Measurements from ENCODE around the gene LMO4. TPM values are rescaled to one million over a fixed set of nuclear protein-coding genes. Genes with fewer than 3 reads are reported as not detected.

LMO4 gene
- polyA plus RNA-seq, 1 donor (not counting 4 experiments of a cell fraction or from before 2014, with no cell fraction given), result 33.4 TPM

DNA sequence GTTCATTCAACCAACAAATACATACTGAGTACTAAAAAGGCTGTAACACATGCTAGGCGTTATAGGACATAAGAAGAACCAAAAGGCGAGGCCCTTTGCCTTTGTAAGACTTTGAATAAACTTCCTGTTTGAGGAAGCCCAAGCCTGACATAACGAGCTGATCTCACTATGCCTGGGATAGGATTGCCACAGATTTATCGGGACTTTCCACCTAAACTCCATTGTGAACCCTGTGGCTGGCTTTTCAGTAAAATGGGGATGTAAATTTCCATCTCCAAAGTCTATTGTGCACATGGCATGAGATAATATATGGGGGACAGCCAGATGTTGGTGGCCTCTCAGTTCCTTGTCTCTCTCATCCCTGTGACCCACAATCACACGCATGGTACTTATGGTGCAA, 41.9 kb downstream of the LMO4 start:
- Histone ChIP-seq H3K27ac (ENCODE audit: control insufficient read depth, insufficient read depth, low read length) (no peak overlapping the region), H4K20me1 (ENCODE audit: control insufficient read depth, extremely low read depth, insufficient read depth, low read length) (no peaks in the 10 kb centered on the region), H3K4me1 (ENCODE audit: control insufficient read depth, extremely low read depth, insufficient read depth, low read length) (no peaks in the 10 kb centered on the region), H3K4me3 (ENCODE audit: control insufficient read depth in 2 of 3, extremely low read depth in 1 of 3, insufficient read depth in 2 of 3, low read depth in 1 of 3, low read length in 3 of 3) (no peak overlapping the region), H3K79me2 (ENCODE audit: control insufficient read depth, insufficient read depth, low read length) (no peaks in the 10 kb centered on the region), H3K9ac (ENCODE audit: control insufficient read depth, extremely low read depth, insufficient read depth, low read length) (no peak overlapping the region), H3K4me2 (ENCODE audit: control insufficient read depth, extremely low read depth, insufficient read depth, low read depth, low read length) (no peak overlapping the region), H3K36me3 (ENCODE audit: control insufficient read depth in 2 of 2, extremely low read depth in 1 of 2, insufficient read depth in 2 of 2, low read length in 2 of 2) (no peaks in the 10 kb centered on the region), H3K9me3 (ENCODE audit: control insufficient read depth, low read depth, low read length) (no peaks in the 10 kb centered on the region), H3K27me3 (ENCODE audit: control insufficient read depth, extremely low read depth, insufficient read depth, low read length) (no peaks in the 10 kb centered on the region), H3K9me1 (ENCODE audit: control insufficient read depth, extremely low read depth, insufficient read depth, low read length) (no peaks in the 10 kb centered on the region), H2AFZ (ENCODE audit: control insufficient read depth, low read length) (no peak overlapping the region)
- dilution Hi-C loops (cut with MboI; ENCODE audit: extremely low pct_ligation_motif_present, low sequenced_read_pairs), result no loop called here
- TF ChIP-seq, protein P1, sequence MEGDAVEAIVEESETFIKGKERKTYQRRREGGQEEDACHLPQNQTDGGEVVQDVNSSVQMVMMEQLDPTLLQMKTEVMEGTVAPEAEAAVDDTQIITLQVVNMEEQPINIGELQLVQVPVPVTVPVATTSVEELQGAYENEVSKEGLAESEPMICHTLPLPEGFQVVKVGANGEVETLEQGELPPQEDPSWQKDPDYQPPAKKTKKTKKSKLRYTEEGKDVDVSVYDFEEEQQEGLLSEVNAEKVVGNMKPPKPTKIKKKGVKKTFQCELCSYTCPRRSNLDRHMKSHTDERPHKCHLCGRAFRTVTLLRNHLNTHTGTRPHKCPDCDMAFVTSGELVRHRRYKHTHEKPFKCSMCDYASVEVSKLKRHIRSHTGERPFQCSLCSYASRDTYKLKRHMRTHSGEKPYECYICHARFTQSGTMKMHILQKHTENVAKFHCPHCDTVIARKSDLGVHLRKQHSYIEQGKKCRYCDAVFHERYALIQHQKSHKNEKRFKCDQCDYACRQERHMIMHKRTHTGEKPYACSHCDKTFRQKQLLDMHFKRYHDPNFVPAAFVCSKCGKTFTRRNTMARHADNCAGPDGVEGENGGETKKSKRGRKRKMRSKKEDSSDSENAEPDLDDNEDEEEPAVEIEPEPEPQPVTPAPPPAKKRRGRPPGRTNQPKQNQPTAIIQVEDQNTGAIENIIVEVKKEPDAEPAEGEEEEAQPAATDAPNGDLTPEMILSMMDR (optimal IDR thresholded peaks at IDR 0.05 in 1 of 3, IDR thresholded peaks at IDR 0.05 in 1 of 3, conservative IDR thresholded peaks at IDR 0.05 in 1 of 3; ENCODE audit: extremely low read depth in 1 of 3, insufficient read depth in 2 of 3, low read length in 3 of 3), result no peak
- TF ChIP-seq EZH2 (IDR thresholded peaks at IDR 0.05; ENCODE audit: low read length), result no peak
- no peak for FAIRE-seq
- DNase-seq (ENCODE audit: low read depth, low spot score), result no peak

DNA sequence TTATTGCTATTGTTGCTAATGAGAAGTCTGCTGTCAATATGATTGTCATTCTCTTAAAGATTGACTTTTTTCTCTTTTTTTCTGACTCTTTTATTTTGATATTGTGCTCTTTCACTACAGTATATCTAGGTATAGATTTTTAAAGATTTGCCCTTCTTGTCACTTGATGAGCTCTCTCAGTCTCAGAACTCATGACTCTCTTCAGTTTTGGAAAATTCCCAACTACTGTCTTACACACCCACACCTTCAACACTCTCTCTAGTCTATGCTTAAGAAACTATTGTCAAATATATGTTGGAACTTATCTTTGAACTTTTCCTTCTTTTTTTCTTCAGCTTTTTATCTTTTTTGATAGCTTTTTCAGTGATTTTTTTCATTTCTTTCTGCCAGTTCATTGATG, 50.6 kb downstream of the LMO4 start:
- H3K4me3 ChIP-seq (ENCODE audit: control insufficient read depth in 2 of 3, extremely low read depth in 1 of 3, insufficient read depth in 2 of 3, low read depth in 1 of 3, low read length in 3 of 3), result no peak overlapping the region
- FAIRE-seq, result no peak
- dilution Hi-C loops (cut with MboI; ENCODE audit: extremely low pct_ligation_motif_present, low sequenced_read_pairs), result no loop called here

More for the DNA sequence above, 50.6 kb downstream of the LMO4 start:
- DNase-seq (ENCODE audit: low read depth, low spot score), result no peak
- Histone ChIP-seq H3K9me3 (ENCODE audit: control insufficient read depth, low read depth, low read length) (no peaks in the 10 kb centered on the region), H3K27ac (ENCODE audit: control insufficient read depth, insufficient read depth, low read length) (no peak overlapping the region), H3K27me3 (ENCODE audit: control insufficient read depth, extremely low read depth, insufficient read depth, low read length) (no peaks in the 10 kb centered on the region), H3K79me2 (ENCODE audit: control insufficient read depth, insufficient read depth, low read length) (no peaks in the 10 kb centered on the region), H2AFZ (ENCODE audit: control insufficient read depth, low read length) (no peak overlapping the region), H3K36me3 (ENCODE audit: control insufficient read depth in 2 of 2, extremely low read depth in 1 of 2, insufficient read depth in 2 of 2, low read length in 2 of 2) (no peaks in the 10 kb centered on the region), H3K9me1 (ENCODE audit: control insufficient read depth, extremely low read depth, insufficient read depth, low read length) (no peaks in the 10 kb centered on the region), H3K4me1 (ENCODE audit: control insufficient read depth, extremely low read depth, insufficient read depth, low read length) (no peaks in the 10 kb centered on the region), H3K4me2 (ENCODE audit: control insufficient read depth, extremely low read depth, insufficient read depth, low read depth, low read length) (no peak overlapping the region), H4K20me1 (ENCODE audit: control insufficient read depth, extremely low read depth, insufficient read depth, low read length) (no peaks in the 10 kb centered on the region), H3K9ac (ENCODE audit: control insufficient read depth, extremely low read depth, insufficient read depth, low read length) (no peak overlapping the region)
- TF ChIP-seq, protein P1 (optimal IDR thresholded peaks at IDR 0.05 in 1 of 3, IDR thresholded peaks at IDR 0.05 in 1 of 3, conservative IDR thresholded peaks at IDR 0.05 in 1 of 3; ENCODE audit: extremely low read depth in 1 of 3, insufficient read depth in 2 of 3, low read length in 3 of 3), result no peak
- TF ChIP-seq EZH2 (IDR thresholded peaks at IDR 0.05; ENCODE audit: low read length), result no peak
